Mesenchymal stem cell (in vitro differentiated cells and primary cell): Measurements from ENCODE around the gene PPP1R1C.

Experiments
- DNase-seq: peaks from one replicate; pipeline ENCODE4 v3.0.0-alpha.2; 2013
- H2AFZ ChIP-seq: one replicate; pipeline ENCODE4 v1.6.1; 2013; ENCODE audit warnings: low read depth, mild to moderate bottlenecking, control low read depth, inconsistent platforms, low read length, moderate library complexity
- H2AK5ac ChIP-seq: 2 replicates; pipeline ENCODE4 v1.6.1; 2013; ENCODE audit warnings: low read length, moderate library complexity, mild to moderate bottlenecking, inconsistent platforms; ENCODE audit not compliant: severe bottlenecking
- H2BK120ac ChIP-seq: one replicate; pipeline ENCODE4 v1.6.1; 2013; ENCODE audit warnings: low read depth, mild to moderate bottlenecking, inconsistent platforms, low read length, moderate library complexity
- H2BK12ac ChIP-seq, 2 experiments: one replicate each; pipeline ENCODE4 v1.6.1; 2013; ENCODE audit warnings: inconsistent platforms in 2 of 2, low read length in 2 of 2, mild to moderate bottlenecking in 2 of 2, moderate library complexity in 2 of 2, control low read depth in 1 of 2
- H2BK15ac ChIP-seq: one replicate; pipeline ENCODE4 v1.6.1; 2013; ENCODE audit warnings: mild to moderate bottlenecking, low read depth, inconsistent platforms; ENCODE audit not compliant: poor library complexity, severe bottlenecking
- H2BK5ac ChIP-seq: 2 replicates; pipeline ENCODE4 v1.6.1; 2013; ENCODE audit warnings: low read depth, mild to moderate bottlenecking, low read length, control low read depth, inconsistent platforms; ENCODE audit not compliant: poor library complexity, severe bottlenecking
- H3K14ac ChIP-seq, 2 experiments: one replicate each; pipeline ENCODE4 v1.6.1; 2013; ENCODE audit warnings: inconsistent platforms in 2 of 2, low read length in 2 of 2, control low read depth in 1 of 2, mild to moderate bottlenecking in 1 of 2, moderate library complexity in 1 of 2
- H3K18ac ChIP-seq, 2 experiments: one replicate each; pipeline ENCODE4 v1.6.1; 2013; ENCODE audit warnings: inconsistent platforms in 2 of 2, low read length in 2 of 2, control low read depth in 1 of 2, low read depth in 1 of 2, mild to moderate bottlenecking in 1 of 2
- H3K23ac ChIP-seq, 2 experiments: one replicate each; pipeline ENCODE4 v1.6.1; 2013; ENCODE audit warnings: inconsistent platforms in 2 of 2, low read length in 2 of 2, mild to moderate bottlenecking in 2 of 2, moderate library complexity in 2 of 2, control low read depth in 1 of 2
- H3K27ac ChIP-seq: 2 replicates; pipeline ENCODE4 v1.5.1; 2013; ENCODE audit warnings: mild to moderate bottlenecking, moderate library complexity, low read length, control low read depth, inconsistent platforms; ENCODE audit not compliant: poor library complexity, severe bottlenecking
- H3K27me3 ChIP-seq, 2 experiments: 2 replicates each; pipeline versions ENCODE4 v1.6.1 to v1.7.0; 2013; ENCODE audit warnings: low read length in 2 of 2, mild to moderate bottlenecking in 2 of 2, moderate library complexity in 2 of 2, control low read depth in 1 of 2, inconsistent platforms in 1 of 2; ENCODE audit not compliant: control insufficient read depth in 1 of 2, insufficient read depth in 1 of 2
- H3K36me3 ChIP-seq, 2 experiments: 2 replicates each; pipeline versions ENCODE4 v1.6.1 to v1.7.0; 2013; ENCODE audit warnings: low read length in 2 of 2, control low read depth in 1 of 2, inconsistent platforms in 1 of 2, low read depth in 1 of 2, mild to moderate bottlenecking in 1 of 2; ENCODE audit not compliant: insufficient read depth in 2 of 2, control insufficient read depth in 1 of 2
- H3K4ac ChIP-seq, 2 experiments: one replicate each; pipeline ENCODE4 v1.6.1; 2013; ENCODE audit warnings: inconsistent platforms in 2 of 2, low read length in 2 of 2, mild to moderate bottlenecking in 2 of 2, moderate library complexity in 2 of 2, control low read depth in 1 of 2, low read depth in 1 of 2
- H3K4me1 ChIP-seq: 2 replicates; pipeline ENCODE4 v1.6.1; 2013; ENCODE audit warnings: low read depth, low read length, control low read depth; ENCODE audit not compliant: control insufficient read depth, insufficient read depth
- H3K4me2 ChIP-seq: 2 replicates; pipeline ENCODE4 v1.6.1; 2013; ENCODE audit warnings: low read length, mild to moderate bottlenecking, inconsistent platforms; ENCODE audit not compliant: poor library complexity, severe bottlenecking
- H3K4me3 ChIP-seq, 2 experiments: 2 replicates each; pipeline versions ENCODE4 v1.5.1 to v1.7.0; 2013; ENCODE audit warnings: low read length in 2 of 2, mild to moderate bottlenecking in 2 of 2, control low read depth in 1 of 2, low read depth in 1 of 2; ENCODE audit not compliant: insufficient read depth in 1 of 2
- H3K79me1 ChIP-seq: replicated peaks from 2 replicates; pipeline ENCODE4 v1.6.1; 2013; ENCODE audit warnings: mild to moderate bottlenecking, control low read depth, low read length, inconsistent platforms; ENCODE audit not compliant: poor library complexity, severe bottlenecking
- H3K9ac ChIP-seq: 2 replicates; pipeline ENCODE4 v1.7.0; 2013; ENCODE audit warnings: mild to moderate bottlenecking, low read length, moderate library complexity
- H3K9me3 ChIP-seq: 2 replicates; pipeline ENCODE4 v1.7.0; 2013; ENCODE audit warnings: mild to moderate bottlenecking, low read length; ENCODE audit not compliant: control insufficient read depth
- H4K8ac ChIP-seq: one replicate; pipeline ENCODE4 v1.6.1; 2013; ENCODE audit warnings: inconsistent platforms, mild to moderate bottlenecking, low read length, moderate library complexity
- H4K91ac ChIP-seq: one replicate; pipeline ENCODE4 v1.6.1; 2013; ENCODE audit warnings: mild to moderate bottlenecking, low read length, inconsistent platforms
- WGBS: methylation state at CpG from one replicate; pipeline ENCODE4 v1.1.7; 2013; ENCODE audit warnings: mixed read lengths; 5-methylcytosine and 5-hydroxymethylcytosine counted together

The PPP1R1C gene

GRCh38 chr2:182058056-182058455 lies 72.4 kb downstream of the PPP1R1C start:
- no peaks in the 10 kb centered on the region for H3K9me3 ChIP-seq
- H3K18ac ChIP-seq = no peak overlapping the region
- no peak overlapping the region for H4K8ac ChIP-seq
- no peak overlapping the region for H3K9ac ChIP-seq
- DNase-seq = no peak
- H3K4me3 ChIP-seq = no peak overlapping the region
- H3K27me3 ChIP-seq = no peaks in the 10 kb centered on the region
- no peak overlapping the region for H2AFZ ChIP-seq
- no peak overlapping the region for H2AK5ac ChIP-seq
- H3K4me2 ChIP-seq = no peak overlapping the region
- no peak overlapping the region for H3K23ac ChIP-seq
- no peak overlapping the region for H2BK5ac ChIP-seq
- no peak overlapping the region for H3K4ac ChIP-seq
- H2BK12ac ChIP-seq = no peak overlapping the region
- H4K91ac ChIP-seq = no peak overlapping the region
- 50% methylated on average over 1 of the region's 1 CpG for WGBS
- H3K79me1 ChIP-seq = no peaks in the 10 kb centered on the region
- no peaks in the 10 kb centered on the region for H3K4me1 ChIP-seq
- H3K14ac ChIP-seq = no peak overlapping the region
- no peak overlapping the region for H3K27ac ChIP-seq
- no peak overlapping the region for H2BK120ac ChIP-seq
- no peak overlapping the region for H2BK15ac ChIP-seq
- H3K36me3 ChIP-seq = no peaks in the 10 kb centered on the region

DNA sequence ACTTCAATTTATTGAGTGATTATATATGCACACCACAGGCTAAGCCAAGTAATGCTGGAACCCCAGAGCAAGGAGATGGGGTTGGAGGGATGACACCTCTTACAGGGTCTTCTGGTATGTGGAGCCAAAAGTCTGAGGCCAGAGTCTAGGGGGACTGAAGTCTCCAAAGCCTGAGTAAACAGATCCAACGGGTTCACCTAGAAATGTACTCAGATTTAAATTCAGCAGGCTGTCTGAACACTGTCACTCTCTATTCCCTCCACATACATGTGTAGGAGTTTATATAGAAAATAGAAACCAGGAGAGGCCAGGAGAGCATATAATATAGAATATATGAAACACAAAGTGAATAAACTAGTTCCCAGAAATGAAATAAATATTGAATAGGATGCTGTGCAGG lies 76.1 kb downstream of the PPP1R1C start:
- Histone ChIP-seq H2BK120ac (no peak overlapping the region), H3K23ac (no peak overlapping the region), H2BK15ac (no peak overlapping the region), H2AK5ac (no peak overlapping the region), H3K18ac (no peak overlapping the region), H2AFZ (no peak overlapping the region), H2BK12ac (no peak overlapping the region), H3K79me1 (no peaks in the 10 kb centered on the region), H3K14ac (no peak overlapping the region), H4K91ac (no peak overlapping the region), H3K27ac (no peak overlapping the region), H3K4me2 (no peak overlapping the region), H3K36me3 (no peaks in the 10 kb centered on the region), H4K8ac (no peak overlapping the region), H3K9ac (no peak overlapping the region), H3K4me3 (no peak overlapping the region), H2BK5ac (no peak overlapping the region), H3K4me1 (no peaks in the 10 kb centered on the region), H3K27me3 (no peaks in the 10 kb centered on the region), H3K9me3 (no peaks in the 10 kb centered on the region), H3K4ac (no peak overlapping the region)
- DNase-seq = no peak
- WGBS = no CpG with 5 or more reads among the region's 1 CpG

DNA sequence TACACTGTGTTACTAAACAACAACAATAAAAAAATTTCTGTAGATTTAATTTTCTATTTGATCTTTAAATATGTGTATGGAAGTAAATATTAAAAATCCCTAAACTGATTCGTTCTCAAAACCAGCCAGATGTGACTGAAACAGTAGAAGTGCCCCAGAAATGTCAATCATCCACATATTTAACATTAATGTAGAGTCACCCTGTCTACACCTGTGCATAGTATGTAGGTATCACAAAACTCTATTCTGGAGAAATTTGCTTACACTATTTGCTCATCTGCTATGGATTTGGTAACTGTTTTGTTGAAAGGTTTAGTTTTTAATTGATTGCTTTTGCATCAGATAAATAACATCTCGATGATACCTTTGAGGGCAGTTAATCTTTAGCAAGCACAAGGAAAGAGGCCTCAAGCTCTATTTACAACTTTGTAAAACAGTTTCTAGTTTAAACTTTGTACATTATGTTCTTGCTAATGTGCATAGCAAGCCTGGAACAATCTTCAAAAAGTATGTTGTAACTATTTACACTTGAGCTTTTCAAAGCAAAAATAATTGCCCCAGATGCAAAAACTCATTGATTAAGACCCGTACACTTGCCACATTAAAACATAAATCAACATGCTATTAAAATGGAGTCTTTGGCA lies 76.8 kb downstream of the PPP1R1C start:
- H2BK120ac ChIP-seq = no peak overlapping the region
- no peak overlapping the region for H3K23ac ChIP-seq
- WGBS = 75% methylated on average over 1 of the region's 3 CpGs
- no peak overlapping the region for H3K14ac ChIP-seq
- H3K4me2 ChIP-seq = no peak overlapping the region
- no peak overlapping the region for H2AK5ac ChIP-seq
- H3K79me1 ChIP-seq = no peaks in the 10 kb centered on the region
- no peak overlapping the region for H4K8ac ChIP-seq
- H3K4me3 ChIP-seq = no peak overlapping the region
- H2BK12ac ChIP-seq = no peak overlapping the region
- no peak for DNase-seq
- H3K36me3 ChIP-seq = no peaks in the 10 kb centered on the region
- no peak overlapping the region for H3K27ac ChIP-seq
- no peak overlapping the region for H3K18ac ChIP-seq
- H3K9ac ChIP-seq = no peak overlapping the region
- no peak overlapping the region for H2BK15ac ChIP-seq
- H3K4ac ChIP-seq = no peak overlapping the region
- H3K4me1 ChIP-seq = no peaks in the 10 kb centered on the region
- H2AFZ ChIP-seq = no peak overlapping the region
- H2BK5ac ChIP-seq = no peak overlapping the region
- no peaks in the 10 kb centered on the region for H3K27me3 ChIP-seq
- H3K9me3 ChIP-seq = no peaks in the 10 kb centered on the region
- H4K91ac ChIP-seq = no peak overlapping the region

GRCh38 chr2:182064019-182064778 lies 78.5 kb downstream of the PPP1R1C start:
- no peaks in the 10 kb centered on the region for H3K4me1 ChIP-seq
- no peak overlapping the region for H2BK120ac ChIP-seq
- H3K14ac ChIP-seq = no peak overlapping the region
- no peaks in the 10 kb centered on the region for H3K79me1 ChIP-seq
- H2BK5ac ChIP-seq = no peak overlapping the region
- H3K23ac ChIP-seq = no peak overlapping the region
- no peak overlapping the region for H2AFZ ChIP-seq
- no peak overlapping the region for H2AK5ac ChIP-seq
- WGBS = no CpG with 5 or more reads among the region's 3 CpGs
- no peaks in the 10 kb centered on the region for H3K9me3 ChIP-seq
- peak overlapping the region in 1 of 2 experiments; percentile 39 for H2BK12ac ChIP-seq
- H3K27me3 ChIP-seq = no peaks in the 10 kb centered on the region
- H3K27ac ChIP-seq = no peak overlapping the region
- no peak for DNase-seq
- H3K36me3 ChIP-seq = no peaks in the 10 kb centered on the region
- peak overlapping the region in 1 of 2 experiments; percentile 41 for H3K4ac ChIP-seq
- no peak overlapping the region for H4K8ac ChIP-seq
- H3K9ac ChIP-seq = no peak overlapping the region
- no peak overlapping the region for H3K4me3 ChIP-seq
- no peak overlapping the region for H4K91ac ChIP-seq
- H3K4me2 ChIP-seq = no peak overlapping the region
- H2BK15ac ChIP-seq = no peak overlapping the region
- peak overlapping the region in 1 of 2 experiments; percentile 24 for H3K18ac ChIP-seq
